ENCODE results near the gene TBL3.
"Not testable (repeated sequence)": the region's sequence is repeated elsewhere in the genome, so short reads cannot be mapped to it uniquely, and the experiment has no call there.

TBL3 gene

GRCh38 chr16:1961651-1962067 is 10.2 kb upstream of the TBL3 start:
- DNase-seq (ENCODE audit: low read depth), result no peak
- no peak overlapping the region for H3K4me3 ChIP-seq (ENCODE audit: low read depth, low read length)
- no peak for TF ChIP-seq CTCF (IDR thresholded peaks at IDR 0.05; ENCODE audit: control insufficient read depth, extremely low read depth, insufficient read depth)

GRCh38 chr16:1962161-1963153 is 9.4 kb upstream of the TBL3 start:
- DNase-seq (ENCODE audit: low read depth), result not testable (repeated sequence)
- H3K4me3 ChIP-seq (ENCODE audit: low read depth, low read length), result peak overlapping the region; percentile 96

GRCh38 chr16:1963806-1964505 is 7.9 kb upstream of the TBL3 start:
- peak; percentile 28; the same call in 1 of the 2 replicates for TF ChIP-seq CTCF (IDR thresholded peaks at IDR 0.05; ENCODE audit: control insufficient read depth, extremely low read depth, insufficient read depth)
- peak overlapping the region; percentile 96 for H3K4me3 ChIP-seq (ENCODE audit: low read depth, low read length)
- DNase-seq (ENCODE audit: low read depth), result no peak

GRCh38 chr16:1964506-1965395 is 7.1 kb upstream of the TBL3 start, which contains the start of gene RPS2:
TSS of gene RPS2 (minus strand) at chr16:1964826. CDS start at chr16:1964625, 201 bp downstream.
- no peak for TF ChIP-seq CTCF (IDR thresholded peaks at IDR 0.05; ENCODE audit: control insufficient read depth, extremely low read depth, insufficient read depth)
- peak; percentile 93 for DNase-seq (ENCODE audit: low read depth)
- peak within 1 kb of the TSS; percentile 96 for H3K4me3 ChIP-seq (ENCODE audit: low read depth, low read length)

- no peak for TF ChIP-seq CTCF (IDR thresholded peaks at IDR 0.05; ENCODE audit: control insufficient read depth, extremely low read depth, insufficient read depth)
- peak overlapping the region; percentile 96 for H3K4me3 ChIP-seq (ENCODE audit: low read depth, low read length)
- no peak for DNase-seq (ENCODE audit: low read depth)
Measured at GRCh38 chr16:1965396-1966001, 6.4 kb upstream of the TBL3 start.

GRCh38 chr16:1966460-1966859 is 5.4 kb upstream of the TBL3 start, which contains the start of gene RNF151:
TSS of gene RNF151 (plus strand) at chr16:1966856. CDS start at chr16:1966882, 26 bp downstream.
- TF ChIP-seq CTCF (IDR thresholded peaks at IDR 0.05; ENCODE audit: control insufficient read depth, extremely low read depth, insufficient read depth), result no peak
- no peak for DNase-seq (ENCODE audit: low read depth)
- peak within 1 kb of the TSS; percentile 96 for H3K4me3 ChIP-seq (ENCODE audit: low read depth, low read length)
